Erythroblast (primary cell): ENCODE results near the gene STK10.

Experiments used
- GATA1 ChIP-seq: IDR thresholded peaks from 2 replicates; pipeline ENCODE4 v1.6.1; 2011; ENCODE audit warnings: low read depth, mild to moderate bottlenecking, control low read depth, low read length, moderate library complexity
- POLR2A ChIP-seq: IDR thresholded peaks from 2 replicates; pipeline ENCODE4 v1.6.1; 2011; ENCODE audit warnings: mild to moderate bottlenecking, low read length

DNA sequence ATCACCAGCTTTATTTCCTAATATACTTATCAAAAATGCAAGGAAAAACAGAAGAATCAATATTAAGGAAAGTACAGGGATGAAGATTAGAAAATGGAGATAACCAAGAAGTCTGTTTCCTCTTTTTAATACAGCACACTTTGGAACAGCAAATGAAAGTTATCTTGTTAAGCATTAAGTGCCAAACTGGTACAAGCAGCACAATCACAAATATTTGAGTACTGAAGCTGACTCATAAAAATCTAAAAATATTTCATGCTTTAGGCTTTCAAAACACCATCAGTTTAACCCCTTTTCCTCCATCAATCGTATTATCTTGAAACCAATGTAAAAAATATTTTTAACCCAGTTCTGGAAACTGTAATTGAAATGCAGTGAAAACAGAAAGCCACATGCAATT lies 184.3 kb downstream of the STK10 start:
- TF ChIP-seq POLR2A (no peak), GATA1 (no peak)
